Caki2 (cell line): Measurements from ENCODE around the gene OR2T10. TPM values are rescaled to one million over a fixed set of nuclear protein-coding genes. Genes with fewer than 3 reads are reported as not detected.
"Not testable (repeated sequence)": the region's sequence is repeated elsewhere in the genome, so short reads cannot be mapped to it uniquely, and the experiment has no call there.

Experiments
- DNase-seq: peaks from one replicate; pipeline ENCODE4 v3.0.0-alpha.2; 2015; ENCODE audit warnings: low read depth
- in situ Hi-C: cut with HindIII; loops from 2 replicates; pipeline ENCODE4 v1.10.0; 2016; ENCODE audit warnings: low sequenced_read_pairs, low pct_unique_long_range_greater_than_20kb, mixed read lengths
- total RNA-seq: library from RNA; depleted of rRNA; stranded (reverse); fragments of >200 nt; shearing (Covaris generic); gene quantifications from 2 replicates; pipeline ENCODE4 v1.2.3, GENCODE V29; 2014; ENCODE audit warnings: low replicate concordance; rRNA removed

OR2T10 gene, protein sequence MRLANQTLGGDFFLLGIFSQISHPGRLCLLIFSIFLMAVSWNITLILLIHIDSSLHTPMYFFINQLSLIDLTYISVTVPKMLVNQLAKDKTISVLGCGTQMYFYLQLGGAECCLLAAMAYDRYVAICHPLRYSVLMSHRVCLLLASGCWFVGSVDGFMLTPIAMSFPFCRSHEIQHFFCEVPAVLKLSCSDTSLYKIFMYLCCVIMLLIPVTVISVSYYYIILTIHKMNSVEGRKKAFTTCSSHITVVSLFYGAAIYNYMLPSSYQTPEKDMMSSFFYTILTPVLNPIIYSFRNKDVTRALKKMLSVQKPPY
- total RNA-seq: not detected in 2 replicates

DNA sequence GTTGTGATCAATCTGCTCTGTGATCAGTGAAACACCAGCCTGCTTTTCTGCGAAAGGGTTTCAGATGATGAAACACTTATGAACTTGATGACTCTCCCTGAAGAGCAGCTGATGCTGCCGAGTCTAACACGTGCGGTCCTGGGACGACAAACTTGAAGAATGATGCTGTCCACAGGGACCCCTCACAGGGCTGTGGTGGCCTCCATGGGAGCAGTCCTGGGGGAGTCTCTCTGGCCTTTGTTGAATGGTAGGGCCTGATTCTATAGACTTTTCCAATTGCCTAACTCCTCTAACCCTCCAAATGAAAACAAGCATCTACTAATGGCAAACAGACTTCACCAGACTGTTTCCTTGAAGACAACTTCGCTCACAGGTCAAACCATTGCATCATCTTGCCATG lies at the start of gene OR2T10:
Gene OR2T10 (minus strand): TSS at position 112 of the 400 bp plus-strand sequence. CDS start 3,932 bp downstream, outside the sequence.
- DNase-seq: no peak
- in situ Hi-C loops: no loop called here

DNA sequence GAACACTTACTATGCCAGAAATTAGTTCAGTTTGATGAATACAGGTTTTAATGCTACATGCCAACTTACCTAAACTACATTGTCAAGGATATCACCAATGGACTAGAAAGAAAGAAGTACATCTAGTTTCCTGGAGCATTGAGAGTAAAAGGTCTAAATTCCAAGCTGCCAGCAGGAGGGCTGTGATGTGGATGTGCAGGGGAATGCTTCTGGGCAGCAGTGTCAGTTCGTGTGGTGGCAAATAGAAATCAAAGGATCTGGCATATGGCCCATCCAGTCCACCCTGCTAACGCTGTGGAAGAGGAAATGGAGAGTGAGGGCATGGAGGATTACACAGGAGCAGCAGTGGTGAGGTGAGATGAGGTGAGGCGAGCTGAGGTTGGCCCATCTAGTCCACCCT lies 47.7 kb upstream of the OR2T10 start, which contains the start of gene OR2T35:
Gene OR2T35 (minus strand): TSS at position 101 of the 400 bp plus-strand sequence. CDS start 6,020 bp downstream, outside the sequence.
- in situ Hi-C loops: not testable (repeated sequence)

DNA sequence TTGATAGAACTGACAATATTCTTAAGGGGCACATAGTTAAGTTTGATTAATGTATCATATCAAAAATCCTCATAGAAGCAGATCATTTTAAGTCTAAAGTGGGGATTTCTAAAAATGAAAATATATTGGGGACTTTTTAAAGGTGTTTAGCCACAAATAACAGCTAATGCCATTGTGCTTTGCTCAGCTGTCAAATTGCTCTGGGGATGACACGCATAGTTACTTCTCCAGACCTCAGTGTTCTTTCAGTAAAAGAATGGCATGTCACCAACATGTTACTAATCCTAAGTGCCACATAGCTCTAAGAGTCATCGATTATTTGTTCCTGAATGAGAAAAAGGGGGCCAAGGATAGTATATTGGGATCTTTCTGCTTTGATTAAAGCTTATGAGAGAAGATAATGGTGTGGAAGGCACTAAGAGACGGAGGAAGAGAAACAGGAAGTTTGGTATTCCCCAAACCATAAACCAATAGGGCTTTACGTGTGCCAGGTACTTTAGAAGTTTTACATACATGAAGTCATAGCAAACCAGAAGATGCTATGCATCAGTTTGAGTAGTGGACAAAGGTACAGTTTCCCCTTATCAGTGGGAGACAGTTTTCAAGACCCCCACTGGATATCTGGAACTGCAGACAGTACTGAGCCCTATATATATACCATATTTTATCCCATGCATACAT lies 45.6 kb upstream of the OR2T10 start:
- DNase-seq, in situ Hi-C loops: not testable (repeated sequence)

More for the DNA sequence above, 47.7 kb upstream of the OR2T10 start, which contains the start of gene OR2T35:
- not testable (repeated sequence) for DNase-seq

DNA sequence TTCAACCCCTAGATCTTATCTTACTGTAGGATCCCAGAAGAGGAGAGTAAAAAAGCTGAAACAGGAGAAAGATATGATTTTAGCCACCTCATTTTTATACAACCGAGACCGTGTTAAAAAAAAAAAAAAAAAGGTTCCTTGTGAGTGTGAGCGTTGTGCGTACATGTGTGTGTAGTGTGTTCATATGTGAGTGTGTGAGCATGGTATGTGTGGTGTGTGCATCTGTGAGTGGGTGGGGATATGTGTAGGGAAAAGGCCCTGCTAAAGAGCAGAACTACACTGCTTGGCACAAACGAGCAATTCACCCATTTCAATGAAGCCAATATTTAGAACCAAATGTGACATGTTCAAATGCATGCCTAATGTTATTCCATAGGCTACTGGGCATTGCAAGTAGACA lies 44.1 kb upstream of the OR2T10 start:
- DNase-seq, in situ Hi-C loops: not testable (repeated sequence)

DNA sequence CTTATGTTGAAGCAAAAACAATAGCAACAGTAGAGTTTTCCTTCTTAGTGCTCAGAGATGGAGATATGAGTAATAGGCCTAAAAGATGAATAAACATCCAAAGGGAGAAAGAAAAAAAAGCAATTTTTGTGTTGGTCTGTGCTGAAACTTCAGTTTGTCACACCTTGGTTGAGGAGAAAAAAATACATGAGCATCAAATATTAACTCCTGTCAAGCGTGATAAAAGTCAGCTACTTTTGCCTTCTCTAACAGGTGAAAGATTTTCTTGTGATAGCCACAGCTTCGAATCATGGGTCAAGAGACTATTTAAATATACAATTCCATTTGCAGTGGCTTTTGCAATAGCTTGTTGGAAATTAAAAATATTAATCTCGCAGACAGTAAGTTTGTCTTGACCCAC lies 43.4 kb upstream of the OR2T10 start:
- DNase-seq, in situ Hi-C loops: not testable (repeated sequence)

DNA sequence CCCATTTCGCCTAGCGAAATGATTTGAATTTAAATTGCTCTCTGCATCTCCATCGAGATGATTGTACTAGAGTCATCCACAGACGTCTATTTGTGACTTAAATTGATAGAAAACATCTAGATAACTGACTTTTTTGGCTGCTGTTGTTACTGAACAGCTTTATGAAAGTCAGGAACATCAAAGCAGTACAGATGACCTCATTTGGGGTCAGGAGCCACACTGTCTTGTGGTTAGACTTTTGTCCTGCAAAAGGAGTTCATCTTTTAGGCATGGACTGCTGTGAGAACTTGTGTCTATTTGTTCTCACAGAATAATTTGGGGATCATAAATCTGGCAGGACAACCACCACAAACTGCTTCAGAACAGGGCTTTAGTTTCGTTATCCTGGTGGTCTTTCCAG lies 42.2 kb upstream of the OR2T10 start:
- DNase-seq, in situ Hi-C loops: not testable (repeated sequence)

DNA sequence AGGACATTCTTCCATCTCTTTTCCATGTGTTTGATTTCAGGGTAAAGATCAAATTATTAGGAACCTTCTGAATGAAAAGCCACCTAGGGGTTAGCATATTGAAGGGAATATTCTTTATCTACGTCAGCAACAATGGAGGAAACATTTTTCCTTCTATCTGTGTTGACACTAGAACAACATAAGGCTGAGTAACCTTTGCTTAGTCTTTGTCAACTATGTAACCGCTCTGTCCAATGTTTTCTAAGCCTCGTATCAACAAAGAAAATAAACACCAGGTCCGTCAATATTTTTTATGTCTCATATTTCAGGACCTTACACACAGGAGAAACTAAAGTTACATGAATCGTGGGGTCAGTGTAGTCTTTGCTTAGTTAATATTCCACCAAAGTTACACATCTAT lies 39.1 kb upstream of the OR2T10 start:
- DNase-seq, in situ Hi-C loops: not testable (repeated sequence)

DNA sequence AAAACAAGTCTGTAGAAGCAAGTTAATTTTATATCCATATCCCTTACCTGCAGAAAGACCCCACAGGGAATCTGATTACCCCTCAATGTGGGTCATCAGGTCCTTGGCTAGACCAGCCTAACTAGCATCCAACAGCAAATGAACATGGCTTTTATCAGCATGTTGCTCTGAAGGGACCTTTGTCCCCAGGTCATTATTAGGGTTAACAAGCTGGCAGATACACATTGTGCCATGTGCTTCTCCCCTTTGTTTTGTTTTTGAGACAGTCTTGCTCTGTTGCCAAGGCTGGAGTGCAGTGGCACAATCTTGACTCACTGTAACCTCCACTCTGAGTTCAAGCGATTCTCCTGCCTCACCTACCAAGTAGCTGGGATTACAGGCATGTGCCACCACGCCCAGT lies 37.5 kb upstream of the OR2T10 start, which contains the start of gene OR2T11:
Gene OR2T11 (minus strand): TSS at position 101 of the 400 bp plus-strand sequence. CDS start 7,963 bp downstream, outside the sequence.
- DNase-seq, in situ Hi-C loops: not testable (repeated sequence)

DNA sequence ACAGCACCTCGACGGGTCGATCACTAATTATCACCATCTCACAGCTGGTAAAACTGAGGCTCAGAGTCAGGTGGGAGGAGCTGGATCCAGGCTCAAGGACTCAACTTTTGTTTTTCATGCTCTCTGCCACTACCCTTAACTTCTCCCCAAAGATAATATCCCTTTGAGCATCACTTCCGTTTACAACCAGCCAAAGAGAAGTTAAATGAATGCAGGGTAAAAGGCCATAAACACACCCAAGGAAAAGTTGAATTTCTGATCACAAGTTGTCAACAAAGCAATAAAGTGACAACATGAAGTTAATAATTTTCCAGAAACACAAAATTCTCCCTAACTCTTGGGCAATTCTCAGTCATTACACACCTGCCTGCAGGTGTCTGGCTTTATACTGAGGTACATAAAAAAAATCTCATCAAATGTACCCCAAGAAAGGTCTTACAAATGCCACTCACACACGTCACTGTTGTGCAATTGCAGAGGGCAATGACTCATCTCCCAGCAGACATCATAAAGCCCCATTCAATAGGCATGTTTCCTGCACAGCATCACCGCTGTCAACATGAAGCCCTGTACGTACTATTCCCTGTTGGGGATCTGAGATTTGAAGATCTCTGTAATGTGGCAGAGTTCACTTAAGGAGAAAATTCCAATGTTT lies 34.0 kb upstream of the OR2T10 start:
- in situ Hi-C loops: no loop called here
- DNase-seq: no peak

DNA sequence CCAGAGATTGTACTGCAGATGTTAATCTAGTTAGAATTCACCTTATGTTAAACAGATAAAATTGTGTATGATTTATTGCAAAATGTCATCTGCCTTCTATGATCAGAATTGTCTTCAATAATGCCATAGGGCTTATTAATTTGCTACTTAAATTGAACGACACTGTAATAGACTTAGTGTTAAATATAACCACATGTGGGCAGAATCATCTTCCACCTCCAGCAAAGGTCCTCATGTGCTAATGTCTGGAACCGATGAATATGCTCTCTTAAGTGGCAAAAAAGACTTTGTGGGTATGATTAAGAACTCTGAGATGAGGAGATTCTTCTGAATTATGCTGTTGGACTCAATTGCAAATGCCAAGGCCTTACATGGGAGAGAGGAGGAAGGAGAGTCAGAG lies 33.1 kb upstream of the OR2T10 start:
- in situ Hi-C loops: no loop called here
- no peak for DNase-seq

DNA sequence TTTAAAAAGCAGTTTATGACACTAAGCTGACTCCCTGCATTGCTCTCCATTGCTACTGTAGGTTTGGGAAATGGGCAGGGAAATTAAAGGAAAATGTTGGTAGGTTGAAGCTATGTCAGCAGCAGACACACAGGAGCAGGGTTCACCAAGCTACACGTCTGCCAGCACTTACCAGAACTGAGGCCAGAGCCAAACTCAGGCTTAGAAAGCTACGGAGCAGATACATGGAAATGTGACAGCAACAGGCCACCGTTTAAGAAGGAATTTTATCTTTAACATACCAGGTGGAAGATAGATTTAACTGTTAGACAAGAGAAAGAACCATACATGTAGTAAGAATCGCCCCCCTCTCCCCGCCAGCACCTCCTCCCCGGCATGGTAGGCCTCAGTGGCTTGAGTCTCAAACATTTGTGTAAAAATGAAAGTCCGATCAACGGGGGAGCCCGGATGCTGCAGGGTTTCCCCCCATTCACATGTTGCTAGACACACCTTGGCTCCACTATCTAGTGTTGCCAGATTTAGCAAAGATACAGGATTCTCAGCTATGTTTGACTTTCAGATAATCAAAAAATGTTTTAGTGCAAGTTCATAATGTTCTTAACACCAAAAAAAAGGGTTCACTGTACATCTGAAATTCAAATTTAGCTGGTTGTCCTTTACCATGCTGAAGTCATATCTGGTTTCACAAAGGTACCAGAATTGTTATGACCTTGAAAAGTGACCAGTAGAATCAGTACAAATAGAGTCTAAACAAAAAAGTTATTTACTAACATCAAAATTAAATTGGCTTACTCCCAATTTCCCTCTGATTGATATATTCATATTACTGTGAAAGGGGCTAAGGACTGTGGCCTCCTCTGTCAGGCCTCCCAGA lies 30.7 kb upstream of the OR2T10 start:
- in situ Hi-C loops: no loop called here
- DNase-seq: no peak

DNA sequence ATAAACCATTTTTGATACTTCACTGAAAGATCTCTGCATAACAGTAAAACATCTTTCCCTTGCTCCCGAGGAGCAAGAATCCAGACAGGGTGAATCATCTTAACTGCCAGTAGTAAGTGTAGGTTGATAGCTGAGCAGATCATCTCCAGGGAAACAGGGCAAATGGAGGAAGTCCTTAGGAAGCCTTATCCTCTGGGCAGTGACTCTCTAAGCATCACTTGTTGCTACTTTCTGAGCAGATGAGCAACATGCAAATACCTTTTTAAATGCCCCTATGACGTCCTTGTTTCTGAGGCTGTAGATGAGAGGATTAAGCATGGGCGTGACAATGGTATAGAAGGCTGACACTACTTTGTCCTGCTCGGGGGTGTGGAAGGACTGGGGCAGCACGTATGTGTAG lies 28.5 kb upstream of the OR2T10 start:
- in situ Hi-C loops: no loop called here

DNA sequence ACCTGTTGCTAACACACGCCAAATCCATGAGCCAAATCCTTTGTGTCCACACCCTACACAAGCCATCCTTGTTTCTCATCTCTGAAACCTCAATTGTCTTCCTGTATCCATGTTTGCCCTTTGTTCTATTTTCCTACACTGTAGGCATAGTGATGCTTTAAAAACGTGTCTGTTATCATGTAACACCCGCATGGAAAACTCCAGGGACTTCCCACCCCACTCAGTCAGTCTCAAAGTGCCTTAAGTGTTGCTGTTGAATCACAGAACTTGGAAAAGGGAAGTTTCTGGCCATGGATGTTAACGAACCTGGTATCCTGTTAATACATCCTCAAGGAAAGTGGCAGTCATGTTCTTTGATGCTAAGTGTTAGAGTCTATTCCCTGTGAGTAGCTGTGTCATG lies 27.7 kb upstream of the OR2T10 start:
- in situ Hi-C loops: no loop called here

More for the DNA sequence above, 28.5 kb upstream of the OR2T10 start:
- DNase-seq: no peak

DNA sequence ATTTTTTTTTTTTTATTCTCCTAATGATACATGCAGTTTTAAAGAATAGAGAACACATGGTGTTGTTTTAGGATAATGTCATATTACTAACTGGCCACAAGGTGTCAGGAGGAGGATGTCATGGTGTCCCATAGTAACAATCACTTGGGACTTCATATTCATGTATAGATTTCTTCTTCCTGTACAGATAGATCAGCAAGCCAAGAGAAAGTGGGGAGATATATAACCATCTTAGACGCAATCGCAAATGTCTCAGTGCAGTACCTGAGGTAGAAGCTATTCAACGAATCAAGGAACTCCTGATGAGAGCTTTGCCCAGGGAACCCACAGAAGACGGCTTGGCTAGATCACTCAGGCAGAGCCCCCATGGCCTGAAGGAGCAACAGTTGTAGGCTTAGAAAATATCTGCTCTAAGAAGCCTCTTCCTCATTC lies 25.1 kb upstream of the OR2T10 start:
- in situ Hi-C loops: no loop called here
- DNase-seq: peak; percentile 2

More for the DNA sequence above, 27.7 kb upstream of the OR2T10 start:
- DNase-seq: no peak

DNA sequence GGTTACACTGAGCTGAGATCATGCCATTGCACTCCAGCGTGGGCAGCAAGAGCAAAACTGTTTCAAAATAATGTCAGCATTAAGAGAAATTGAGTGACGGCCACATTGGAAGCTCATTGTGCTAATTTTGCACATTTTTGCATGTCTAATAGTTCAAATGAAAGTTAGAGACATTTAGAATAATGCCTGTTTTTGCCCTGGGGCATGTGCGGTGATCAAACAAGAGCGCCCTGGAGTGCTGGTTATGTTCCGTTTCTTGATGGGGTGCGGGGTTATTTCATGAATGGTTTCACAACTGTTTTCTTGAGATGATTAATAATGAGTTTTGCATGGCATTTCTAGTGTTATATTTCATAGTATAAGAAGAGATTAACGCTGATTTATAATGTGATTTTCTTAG lies 24.3 kb upstream of the OR2T10 start:
- DNase-seq: no peak
- in situ Hi-C loops: no loop called here

DNA sequence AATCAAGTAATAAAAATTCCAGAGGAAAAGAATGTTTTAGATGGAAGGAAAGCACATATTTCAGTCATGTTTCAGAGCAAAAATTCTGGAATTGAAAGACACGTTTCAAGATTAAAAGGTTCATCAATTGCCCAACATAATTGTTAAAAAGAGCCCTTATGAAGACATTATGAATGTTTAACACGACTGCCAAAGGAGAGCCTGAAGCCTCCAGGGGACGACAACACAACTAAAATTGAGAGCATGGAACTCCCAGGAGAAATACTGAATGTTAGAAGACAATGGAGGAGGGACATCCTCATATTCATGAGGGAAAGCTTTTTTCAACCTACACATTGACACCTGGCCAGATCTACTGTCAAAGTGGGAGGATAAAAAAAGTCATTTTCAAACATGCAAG lies 21.4 kb upstream of the OR2T10 start:
- peak; percentile 0 for DNase-seq
- in situ Hi-C loops: no loop called here

DNA sequence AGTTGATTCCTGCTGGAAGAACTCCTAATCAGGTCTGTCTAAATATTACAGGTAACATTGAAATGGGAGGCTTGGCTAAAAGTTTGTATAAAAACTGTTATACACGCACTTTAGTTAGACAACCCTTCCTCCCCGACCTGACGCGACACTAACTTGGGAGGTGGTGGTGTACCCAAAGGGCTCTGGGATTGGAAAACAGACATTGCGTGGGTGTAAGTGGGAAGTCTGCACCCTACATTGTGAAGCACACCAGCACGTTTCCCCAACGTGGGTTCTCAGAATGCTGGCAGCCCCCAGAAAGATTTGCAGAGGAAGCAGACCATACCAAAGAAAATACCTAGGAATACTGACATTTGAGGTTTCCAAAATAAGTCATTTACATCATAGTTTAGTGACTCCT lies 20.6 kb upstream of the OR2T10 start:
- in situ Hi-C loops: no loop called here
- DNase-seq: no peak

DNA sequence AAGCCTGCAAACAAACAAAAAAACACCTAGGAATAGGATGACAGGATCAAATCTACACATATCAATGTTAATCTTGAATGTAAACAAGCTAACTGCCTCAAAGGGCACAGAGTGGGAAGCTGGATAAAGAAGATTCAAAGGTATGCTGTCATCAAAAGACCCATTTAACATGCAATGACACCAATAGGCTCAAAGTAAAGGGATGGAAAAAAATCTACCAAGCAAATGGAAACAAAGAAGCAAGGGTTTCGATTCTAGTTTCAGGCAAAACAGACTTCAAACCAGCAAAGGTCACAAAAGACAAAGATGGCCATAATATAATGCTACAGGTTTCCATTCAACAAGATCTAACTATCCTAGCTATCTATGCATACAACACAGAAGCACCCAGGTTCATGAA lies 16.2 kb upstream of the OR2T10 start:
- in situ Hi-C loops: no loop called here
- no peak for DNase-seq
